K562 (cell line): ENCODE results near the gene NMT1. TPM values are rescaled to one million over a fixed set of nuclear protein-coding genes. Genes with fewer than 3 reads are reported as not detected.

Experiments used
- CREB1 ChIP-seq, 2 experiments: sonication (generic) in 1 of 2; formaldehyde crosslinking in 1 of 2; IDR thresholded peaks; 2 replicates each; pipeline versions ENCODE4 v1.6.1 to v1.8.0; 2012 to 2022; ENCODE audit warnings: inconsistent platforms in 1 of 2, mild to moderate bottlenecking in 1 of 2, missing genetic modification reagents in 1 of 2, moderate library complexity in 1 of 2
- CREM ChIP-seq: IDR thresholded peaks from 2 replicates; pipeline ENCODE4 v1.6.1; 2014; ENCODE audit warnings: antibody characterized with exemption, low read depth
- DACH1 ChIP-seq: fragments of 450-650 bp; IDR thresholded peaks from 2 replicates; pipeline ENCODE4 v1.6.1; 2018; ENCODE audit not compliant: partially characterized antibody
- HDAC1 ChIP-seq, 2 experiments: fragments of 450-650 bp; IDR thresholded peaks; 2 replicates each; pipeline ENCODE4 v1.6.1; 2016 to 2017; ENCODE audit warnings: inconsistent platforms in 1 of 2, mild to moderate bottlenecking in 1 of 2, moderate library complexity in 1 of 2
- MAZ ChIP-seq, 2 experiments: fragments of 450-650 bp in 1 of 2; sonication (generic) in 1 of 2; formaldehyde crosslinking; IDR thresholded peaks in 1 of 2; conservative IDR thresholded peaks in 1 of 2; 2 replicates each; pipeline versions ENCODE4 v1.4.0 to v1.5.0; 2020; ENCODE audit warnings: mild to moderate bottlenecking in 1 of 2, missing genetic modification reagents in 1 of 2
- MEF2D ChIP-seq: conservative IDR thresholded peaks from 2 replicates; pipeline ENCODE4 v1.6.1; 2016; ENCODE audit warnings: low read depth, missing genetic modification characterization, missing compliant biosample characterization
- PHB ChIP-seq: fragments of 250-450 bp; sonication (Bioruptor Pico); IDR thresholded peaks from 2 replicates; pipeline ENCODE4 v1.5.0; 2021
- SREBF1 ChIP-seq: fragments of 150-350 bp; IDR thresholded peaks from 2 replicates; pipeline ENCODE4 v1.6.1; 2014; ENCODE audit warnings: antibody characterized with exemption, low read depth, low read length, borderline replicate concordance
- XRCC3 ChIP-seq: fragments of 450-650 bp; IDR thresholded peaks from 2 replicates; pipeline ENCODE4 v1.6.1; 2017; ENCODE audit warnings: mild to moderate bottlenecking, moderate library complexity
- ZNF143 ChIP-seq: sonication (generic); formaldehyde crosslinking; IDR thresholded peaks from 2 replicates; pipeline ENCODE4 v1.9.0; 2022; ENCODE audit warnings: mild to moderate bottlenecking, missing genetic modification reagents
- ZNF197 ChIP-seq: fragments of 200-800 bp; sonication (Bioruptor generic); IDR thresholded peaks from 2 replicates; pipeline ENCODE4 v1.6.1; 2016; ENCODE audit warnings: low read depth, missing genetic modification characterization, missing compliant biosample characterization
- ZNF408 ChIP-seq: fragments of 250-450 bp; sonication (Bioruptor Pico); IDR thresholded peaks from 2 replicates; pipeline ENCODE4 v1.4.0; 2020; ENCODE audit warnings: low read depth, mild to moderate bottlenecking, moderate library complexity
- ZNF445 ChIP-seq: fragments of 250-450 bp; sonication (Bioruptor Pico); IDR thresholded peaks from 2 replicates; pipeline ENCODE4 v1.4.0; 2020; ENCODE audit warnings: low read depth, mild to moderate bottlenecking, moderate library complexity
- polyA plus RNA-seq, 8 experiments: library from polyadenylated mRNA; depleted of rRNA in 4 of 8; stranded (reverse) in 5 of 8; unstranded in 3 of 8; fragments of >200 nt; fragmentation: Nextera tagmentation in 2 of 8; fragmentation: Illumina TruSeq in 1 of 8; extraction: Ambion mirVana in 2 of 8; extraction: Trizol in 1 of 8; gene quantifications; 2 replicates each; pipeline versions ENCODE4 v1.2.1 to v1.2.3, GENCODE V29; 2011 to 2014; ENCODE audit warnings: inconsistent platforms in 1 of 8, missing spikeins in 1 of 8
- total RNA-seq, 7 experiments: library from RNA; depleted of rRNA in 6 of 7; stranded (reverse); fragments of >200 nt in 6 of 7; fragmentation: Illumina TruSeq in 2 of 7; extraction: Trizol in 2 of 7; gene quantifications; 2 replicates each; pipeline versions ENCODE4 v1.2.1 to v1.2.3, GENCODE V29; 2011 to 2021; ENCODE audit warnings: low replicate concordance in 1 of 7
- TF ChIP-seq, protein P1 (sequence below): fragments of 450-650 bp; IDR thresholded peaks from 2 replicates; pipeline ENCODE4 v1.6.1; 2016; ENCODE audit warnings: low read depth
- TF ChIP-seq, protein P2 (sequence below): conservative IDR thresholded peaks from 2 replicates; pipeline ENCODE4 v1.6.1; 2011; ENCODE audit warnings: low read depth, mild to moderate bottlenecking, low read length; ENCODE audit not compliant: control insufficient read depth
- TF ChIP-seq, protein P3 (sequence below): fragments of 250-450 bp; sonication (Bioruptor Pico); IDR thresholded peaks from 2 replicates; pipeline ENCODE4 v1.8.0; 2021; ENCODE audit warnings: moderate library complexity, mild to moderate bottlenecking, inconsistent platforms

Gene NMT1
- total and polyA plus RNA-seq, 9 of the 15 experiments (the other 6 are each of a cell fraction or from before 2014, with no cell fraction given) = 86.7 to 569 (median 213) TPM

DNA sequence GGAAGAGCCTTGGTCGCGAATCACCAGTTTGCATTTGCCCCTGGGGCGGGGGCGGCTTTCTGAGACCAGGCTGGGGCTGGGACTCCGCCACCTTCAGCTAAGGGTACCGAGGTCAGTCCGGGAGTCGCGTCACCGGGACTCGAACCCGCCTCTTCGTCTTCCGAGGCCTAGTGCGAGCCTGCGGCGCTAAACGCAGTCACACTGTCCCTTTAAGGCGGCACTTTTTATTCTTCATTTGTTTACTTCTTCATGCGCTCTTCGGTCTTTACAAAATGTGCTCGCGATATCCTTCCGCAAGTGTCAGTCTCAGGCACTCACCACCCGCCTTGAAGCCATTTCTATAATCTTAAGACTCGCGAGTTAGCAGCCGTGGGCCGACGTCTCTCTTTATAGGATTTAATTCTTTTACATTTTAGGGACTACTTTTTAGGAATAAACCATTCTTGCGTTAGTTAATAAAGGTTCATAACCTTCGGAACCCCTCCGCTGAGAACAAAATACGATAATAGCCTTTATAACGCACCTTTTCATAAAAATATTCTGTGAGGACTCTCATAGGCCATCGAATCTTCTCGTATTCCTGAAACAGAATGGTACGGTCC, 86.6 kb downstream of the NMT1 start (continued):
- TF ChIP-seq, protein P1, sequence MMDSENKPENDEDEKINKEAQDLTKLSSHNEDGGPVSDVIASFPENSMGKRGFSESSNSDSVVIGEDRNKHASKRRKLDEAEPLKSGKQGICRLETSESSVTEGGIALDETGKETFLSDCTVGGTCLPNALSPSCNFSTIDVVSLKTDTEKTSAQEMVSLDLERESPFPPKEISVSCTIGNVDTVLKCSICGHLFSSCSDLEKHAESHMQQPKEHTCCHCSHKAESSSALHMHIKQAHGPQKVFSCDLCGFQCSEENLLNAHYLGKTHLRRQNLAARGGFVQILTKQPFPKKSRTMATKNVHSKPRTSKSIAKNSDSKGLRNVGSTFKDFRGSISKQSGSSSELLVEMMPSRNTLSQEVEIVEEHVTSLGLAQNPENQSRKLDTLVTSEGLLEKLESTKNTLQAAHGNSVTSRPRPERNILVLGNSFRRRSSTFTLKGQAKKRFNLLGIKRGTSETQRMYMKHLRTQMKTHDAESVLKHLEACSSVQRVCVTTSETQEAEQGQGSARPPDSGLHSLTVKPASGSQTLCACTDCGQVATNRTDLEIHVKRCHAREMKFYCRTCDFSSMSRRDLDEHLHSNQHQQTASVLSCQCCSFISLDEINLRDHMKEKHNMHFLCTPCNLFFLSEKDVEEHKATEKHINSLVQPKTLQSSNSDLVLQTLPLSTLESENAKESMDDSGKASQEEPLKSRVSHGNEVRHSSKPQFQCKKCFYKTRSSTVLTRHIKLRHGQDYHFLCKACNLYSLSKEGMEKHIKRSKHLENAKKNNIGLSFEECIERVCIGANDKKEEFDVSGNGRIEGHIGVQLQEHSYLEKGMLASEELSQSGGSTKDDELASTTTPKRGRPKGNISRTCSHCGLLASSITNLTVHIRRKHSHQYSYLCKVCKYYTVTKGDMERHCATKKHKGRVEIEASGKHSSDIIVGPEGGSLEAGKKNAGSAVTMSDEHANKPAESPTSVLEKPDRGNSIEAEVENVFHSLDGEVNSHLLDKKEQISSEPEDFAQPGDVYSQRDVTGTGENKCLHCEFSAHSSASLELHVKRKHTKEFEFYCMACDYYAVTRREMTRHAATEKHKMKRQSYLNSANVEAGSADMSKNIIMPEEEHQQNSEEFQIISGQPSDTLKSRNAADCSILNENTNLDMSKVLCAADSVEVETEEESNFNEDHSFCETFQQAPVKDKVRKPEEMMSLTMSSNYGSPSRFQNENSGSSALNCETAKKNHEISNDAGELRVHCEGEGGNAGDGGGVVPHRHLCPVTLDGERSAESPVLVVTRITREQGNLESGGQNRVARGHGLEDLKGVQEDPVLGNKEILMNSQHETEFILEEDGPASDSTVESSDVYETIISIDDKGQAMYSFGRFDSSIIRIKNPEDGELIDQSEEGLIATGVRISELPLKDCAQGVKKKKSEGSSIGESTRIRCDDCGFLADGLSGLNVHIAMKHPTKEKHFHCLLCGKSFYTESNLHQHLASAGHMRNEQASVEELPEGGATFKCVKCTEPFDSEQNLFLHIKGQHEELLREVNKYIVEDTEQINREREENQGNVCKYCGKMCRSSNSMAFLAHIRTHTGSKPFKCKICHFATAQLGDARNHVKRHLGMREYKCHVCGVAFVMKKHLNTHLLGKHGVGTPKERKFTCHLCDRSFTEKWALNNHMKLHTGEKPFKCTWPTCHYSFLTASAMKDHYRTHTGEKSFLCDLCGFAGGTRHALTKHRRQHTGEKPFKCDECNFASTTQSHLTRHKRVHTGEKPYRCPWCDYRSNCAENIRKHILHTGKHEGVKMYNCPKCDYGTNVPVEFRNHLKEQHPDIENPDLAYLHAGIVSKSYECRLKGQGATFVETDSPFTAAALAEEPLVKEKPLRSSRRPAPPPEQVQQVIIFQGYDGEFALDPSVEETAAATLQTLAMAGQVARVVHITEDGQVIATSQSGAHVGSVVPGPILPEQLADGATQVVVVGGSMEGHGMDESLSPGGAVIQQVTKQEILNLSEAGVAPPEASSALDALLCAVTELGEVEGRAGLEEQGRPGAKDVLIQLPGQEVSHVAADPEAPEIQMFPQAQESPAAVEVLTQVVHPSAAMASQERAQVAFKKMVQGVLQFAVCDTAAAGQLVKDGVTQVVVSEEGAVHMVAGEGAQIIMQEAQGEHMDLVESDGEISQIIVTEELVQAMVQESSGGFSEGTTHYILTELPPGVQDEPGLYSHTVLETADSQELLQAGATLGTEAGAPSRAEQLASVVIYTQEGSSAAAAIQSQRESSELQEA = no peak
- TF ChIP-seq MEF2D = peak; percentile 17; the same call in 1 of the 2 replicates
- peak; percentile 36; the same call in 1 of the 2 replicates for TF ChIP-seq CREB1 (IDR thresholded peaks at IDR 0.05)
- no peak for TF ChIP-seq CREB1 (CRISPR knock-in tag; IDR thresholded peaks at IDR 0.05)
- peak; percentile 72 for TF ChIP-seq CREM
- no peak for TF ChIP-seq DACH1
- peak; percentile 69; the same call in 1 of the 2 replicates for TF ChIP-seq PHB
- TF ChIP-seq, protein P2, sequence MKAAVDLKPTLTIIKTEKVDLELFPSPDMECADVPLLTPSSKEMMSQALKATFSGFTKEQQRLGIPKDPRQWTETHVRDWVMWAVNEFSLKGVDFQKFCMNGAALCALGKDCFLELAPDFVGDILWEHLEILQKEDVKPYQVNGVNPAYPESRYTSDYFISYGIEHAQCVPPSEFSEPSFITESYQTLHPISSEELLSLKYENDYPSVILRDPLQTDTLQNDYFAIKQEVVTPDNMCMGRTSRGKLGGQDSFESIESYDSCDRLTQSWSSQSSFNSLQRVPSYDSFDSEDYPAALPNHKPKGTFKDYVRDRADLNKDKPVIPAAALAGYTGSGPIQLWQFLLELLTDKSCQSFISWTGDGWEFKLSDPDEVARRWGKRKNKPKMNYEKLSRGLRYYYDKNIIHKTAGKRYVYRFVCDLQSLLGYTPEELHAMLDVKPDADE = no peak
- TF ChIP-seq ZNF445 (CRISPR knock-in tag) = no peak; the same call in 1 of the 2 replicates
- no peak for TF ChIP-seq SREBF1
- TF ChIP-seq HDAC1 (IDR thresholded peaks at IDR 0.05) = 0 out of 4 replicates have a peak, but pooled peaks of 1 of the 2 experiments have one; percentile 12
- no peak for TF ChIP-seq ZNF143
- peak; percentile 54 to 65; a peak in 2 of 4 replicates for TF ChIP-seq MAZ (CRISPR knock-in tag; conservative IDR thresholded peaks at IDR 0.05 in 1 of 2, IDR thresholded peaks at IDR 0.05 in 1 of 2)
- TF ChIP-seq, protein P3, sequence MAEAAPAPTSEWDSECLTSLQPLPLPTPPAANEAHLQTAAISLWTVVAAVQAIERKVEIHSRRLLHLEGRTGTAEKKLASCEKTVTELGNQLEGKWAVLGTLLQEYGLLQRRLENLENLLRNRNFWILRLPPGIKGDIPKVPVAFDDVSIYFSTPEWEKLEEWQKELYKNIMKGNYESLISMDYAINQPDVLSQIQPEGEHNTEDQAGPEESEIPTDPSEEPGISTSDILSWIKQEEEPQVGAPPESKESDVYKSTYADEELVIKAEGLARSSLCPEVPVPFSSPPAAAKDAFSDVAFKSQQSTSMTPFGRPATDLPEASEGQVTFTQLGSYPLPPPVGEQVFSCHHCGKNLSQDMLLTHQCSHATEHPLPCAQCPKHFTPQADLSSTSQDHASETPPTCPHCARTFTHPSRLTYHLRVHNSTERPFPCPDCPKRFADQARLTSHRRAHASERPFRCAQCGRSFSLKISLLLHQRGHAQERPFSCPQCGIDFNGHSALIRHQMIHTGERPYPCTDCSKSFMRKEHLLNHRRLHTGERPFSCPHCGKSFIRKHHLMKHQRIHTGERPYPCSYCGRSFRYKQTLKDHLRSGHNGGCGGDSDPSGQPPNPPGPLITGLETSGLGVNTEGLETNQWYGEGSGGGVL (CRISPR knock-in tag) = no peak
- TF ChIP-seq XRCC3 = no peak
- TF ChIP-seq ZNF408 (CRISPR knock-in tag) = no peak
- TF ChIP-seq ZNF197 (CRISPR knock-in tag) = no peak
